H9 (cell line): ENCODE measurements around the gene RPL9. TPM values are rescaled to one million over a fixed set of nuclear protein-coding genes. Genes with fewer than 3 reads are reported as not detected.

ENCODE experiments used
- DNase-seq: peaks from one replicate; pipeline ENCODE4 v3.0.0-alpha.2; 2017
- H2AFZ ChIP-seq: one replicate; pipeline ENCODE4 v1.6.1; 2013; ENCODE audit warnings: mild to moderate bottlenecking, low read length, control low read depth, moderate library complexity
- H2AK5ac ChIP-seq: 2 replicates; pipeline ENCODE4 v1.6.1; 2013; ENCODE audit warnings: low read length, control low read depth, mixed read lengths; ENCODE audit not compliant: insufficient read length
- H2BK120ac ChIP-seq: one replicate; pipeline ENCODE4 v1.6.1; 2013; ENCODE audit warnings: low read depth, mild to moderate bottlenecking, low read length, control low read depth, inconsistent platforms; ENCODE audit not compliant: poor library complexity, severe bottlenecking
- H2BK12ac ChIP-seq: 2 replicates; pipeline ENCODE4 v1.6.1; 2013; ENCODE audit warnings: low read length, control low read depth, mixed read lengths, low read depth; ENCODE audit not compliant: insufficient read length
- H2BK15ac ChIP-seq: 2 replicates; pipeline ENCODE4 v1.6.1; 2013; ENCODE audit warnings: low read depth, low read length, control low read depth
- H2BK20ac ChIP-seq: one replicate; pipeline ENCODE4 v1.6.1; 2013; ENCODE audit warnings: low read depth, mild to moderate bottlenecking, low read length, control low read depth, inconsistent platforms; ENCODE audit not compliant: poor library complexity, severe bottlenecking
- H2BK5ac ChIP-seq: 2 replicates; pipeline ENCODE4 v1.6.1; 2013; ENCODE audit warnings: low read length, control low read depth, mixed read lengths; ENCODE audit not compliant: insufficient read length
- H3K14ac ChIP-seq: 2 replicates; pipeline ENCODE4 v1.6.1; 2013; ENCODE audit warnings: low read length, control low read depth; ENCODE audit not compliant: insufficient read depth
- H3K18ac ChIP-seq: 2 replicates; pipeline ENCODE4 v1.6.1; 2013; ENCODE audit warnings: low read depth, mild to moderate bottlenecking, mixed read lengths, low read length, control low read depth; ENCODE audit not compliant: insufficient read length
- H3K23ac ChIP-seq: 2 replicates; pipeline ENCODE4 v1.6.1; 2013; ENCODE audit warnings: low read length, control low read depth, mixed read lengths, low read depth; ENCODE audit not compliant: insufficient read length
- H3K23me2 ChIP-seq: 2 replicates; pipeline ENCODE4 v1.6.1; 2013; ENCODE audit warnings: low read depth, mild to moderate bottlenecking, mixed read lengths, low read length, control low read depth; ENCODE audit not compliant: insufficient read length, poor library complexity, severe bottlenecking
- H3K27ac ChIP-seq: 2 replicates; pipeline ENCODE4 v1.5.1; 2013; ENCODE audit warnings: low read length, control low read depth, mixed read lengths, low read depth; ENCODE audit not compliant: insufficient read length
- H3K27me3 ChIP-seq: 2 replicates; pipeline ENCODE4 v1.6.1; 2013; ENCODE audit warnings: low read length, control low read depth, inconsistent platforms; ENCODE audit not compliant: insufficient read depth
- H3K4ac ChIP-seq: 2 replicates; pipeline ENCODE4 v1.6.1; 2013; ENCODE audit warnings: low read depth, mild to moderate bottlenecking, control low read depth, inconsistent platforms, low read length, moderate library complexity
- H3K4me1 ChIP-seq: 2 replicates; pipeline ENCODE4 v1.6.1; 2013; ENCODE audit warnings: low read length, control low read depth, inconsistent platforms; ENCODE audit not compliant: insufficient read depth
- H3K4me2 ChIP-seq: 2 replicates; pipeline ENCODE4 v1.6.1; 2013; ENCODE audit warnings: low read length, control low read depth, mixed read lengths; ENCODE audit not compliant: insufficient read length, insufficient read depth
- H3K56ac ChIP-seq: 2 replicates; pipeline ENCODE4 v1.6.1; 2013; ENCODE audit warnings: low read depth, mild to moderate bottlenecking, mixed read lengths, low read length, control low read depth; ENCODE audit not compliant: insufficient read length
- H3K79me1 ChIP-seq: 2 replicates; pipeline ENCODE4 v1.6.1; 2013; ENCODE audit warnings: low read depth, mild to moderate bottlenecking, moderate library complexity, low read length, control low read depth, inconsistent platforms; ENCODE audit not compliant: insufficient read depth, poor library complexity, severe bottlenecking
- H3K79me2 ChIP-seq: 2 replicates; pipeline ENCODE4 v1.6.1; 2013; ENCODE audit warnings: low read length, control low read depth, inconsistent platforms; ENCODE audit not compliant: insufficient read depth
- H3K9ac ChIP-seq: 2 replicates; pipeline ENCODE4 v1.6.1; 2013; ENCODE audit warnings: low read length, control low read depth, mixed read lengths; ENCODE audit not compliant: insufficient read length; ENCODE audit errors: extremely low read depth
- H3K9me3 ChIP-seq: one replicate; pipeline ENCODE4 v1.6.1; 2013; ENCODE audit warnings: low read depth, low read length, inconsistent platforms; ENCODE audit not compliant: control insufficient read depth
- H3T11ph ChIP-seq: one replicate; pipeline ENCODE4 v1.6.1; 2013; ENCODE audit warnings: mild to moderate bottlenecking, low read length, control low read depth, inconsistent platforms
- H4K20me1 ChIP-seq: one replicate; pipeline ENCODE4 v1.6.1; 2013; ENCODE audit not compliant: control insufficient read depth, insufficient read length, insufficient read depth
- H4K5ac ChIP-seq: 2 replicates; pipeline ENCODE4 v1.6.1; 2013; ENCODE audit warnings: low read depth, mild to moderate bottlenecking, mixed read lengths, low read length, control low read depth; ENCODE audit not compliant: insufficient read length
- H4K8ac ChIP-seq: replicated peaks from 2 replicates; pipeline ENCODE4 v1.6.1; 2013; ENCODE audit warnings: low read length, control low read depth, mixed read lengths, low read depth; ENCODE audit not compliant: insufficient read length
- H4K91ac ChIP-seq: 2 replicates; pipeline ENCODE4 v1.6.1; 2013; ENCODE audit warnings: low read depth, mild to moderate bottlenecking, moderate library complexity, mixed read lengths, low read length, control low read depth; ENCODE audit not compliant: insufficient read length
- H3K27ac Mint-ChIP-seq, 3 experiments: 2 replicates in 2 of 3; 3 replicates in 1 of 3; pipeline ENCODE4 v1.8.0; 2020 to 2021; ENCODE audit warnings: mixed read lengths in 3 of 3, mild to moderate bottlenecking in 1 of 3, moderate library complexity in 1 of 3
- H3K27me3 Mint-ChIP-seq: 2 replicates; pipeline ENCODE4 v1.8.0; 2021; ENCODE audit warnings: low read depth, mild to moderate bottlenecking, moderate library complexity, mixed read lengths
- H3K36me3 Mint-ChIP-seq, 3 experiments: 2 replicates in 2 of 3; 3 replicates in 1 of 3; pipeline ENCODE4 v1.8.0; 2020 to 2021; ENCODE audit warnings: low read depth in 3 of 3, mixed read lengths in 3 of 3; ENCODE audit not compliant: insufficient read depth in 1 of 3
- H3K4me1 Mint-ChIP-seq, 2 experiments: 2 replicates each; pipeline ENCODE4 v1.8.0; 2020; ENCODE audit warnings: mixed read lengths in 2 of 2
- H3K4me3 Mint-ChIP-seq, 2 experiments: 2 replicates in 1 of 2; 3 replicates in 1 of 2; pipeline ENCODE4 v1.8.0; 2020 to 2021; ENCODE audit warnings: mild to moderate bottlenecking in 2 of 2, mixed read lengths in 2 of 2, moderate library complexity in 1 of 2
- H3K9me3 Mint-ChIP-seq, 2 experiments: 2 replicates in 1 of 2; 3 replicates in 1 of 2; pipeline ENCODE4 v1.8.0; 2020; ENCODE audit warnings: mild to moderate bottlenecking in 2 of 2, mixed read lengths in 2 of 2, moderate library complexity in 1 of 2
- CTCF ChIP-seq: fragments of 200-600 bp; sonication (generic); conservative IDR thresholded peaks from 3 replicates; pipeline ENCODE4 v1.8.0; 2021; ENCODE audit warnings: antibody characterized with exemption, mild to moderate bottlenecking
- WGBS: extraction: QIAGEN DNeasy Blood & Tissue Kit; methylation state at CpG from one replicate; pipeline ENCODE4 v1.1.7; 2013; ENCODE audit warnings: missing lambda C conversion rate, low lambda C conversion rate, mixed read lengths; ENCODE audit not compliant: insufficient read length; ENCODE audit errors: extremely low coverage; 5-methylcytosine and 5-hydroxymethylcytosine counted together
- total RNA-seq: library from RNA; stranded (reverse); gene quantifications from 2 replicates; pipeline ENCODE4 v1.2.1, GENCODE V29; 2021

Gene RPL9
- total RNA-seq, 1 experiment from 2014 or later = 1,888 TPM

DNA sequence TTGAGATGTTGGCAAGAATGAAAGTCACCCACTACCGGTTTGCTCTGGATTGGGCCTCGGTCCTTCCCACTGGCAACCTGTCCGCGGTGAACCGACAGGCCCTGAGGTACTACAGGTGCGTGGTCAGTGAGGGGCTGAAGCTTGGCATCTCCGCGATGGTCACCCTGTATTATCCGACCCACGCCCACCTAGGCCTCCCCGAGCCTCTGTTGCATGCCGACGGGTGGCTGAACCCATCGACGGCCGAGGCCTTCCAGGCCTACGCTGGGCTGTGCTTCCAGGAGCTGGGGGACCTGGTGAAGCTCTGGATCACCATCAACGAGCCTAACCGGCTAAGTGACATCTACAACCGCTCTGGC, 12.3 kb downstream of the RPL9 start:
- no peak overlapping the region for H2BK120ac ChIP-seq
- no peak overlapping the region for H3K27ac ChIP-seq
- H3K4me1 Mint-ChIP-seq = peaks cover 0 to 3% of the 10 kb centered on the region in 2 experiments; a peak in 1 of 4 replicates
- H3K27me3 ChIP-seq = no peaks in the 10 kb centered on the region
- H3K14ac ChIP-seq = peak overlapping the region; percentile 21; the same call in 1 of the 2 replicates
- no peaks in the 10 kb centered on the region for H3K9me3 Mint-ChIP-seq
- H2BK5ac ChIP-seq = no peak overlapping the region
- no peak overlapping the region for H4K5ac ChIP-seq
- H3K27me3 Mint-ChIP-seq = no peaks in the 10 kb centered on the region
- WGBS = no CpG with 5 or more reads among the region's 20 CpGs
- H3K4me1 ChIP-seq = no peaks in the 10 kb centered on the region
- H3K23ac ChIP-seq = no peak overlapping the region
- H4K8ac ChIP-seq = no peak overlapping the region
- no peaks in the 10 kb centered on the region for H4K20me1 ChIP-seq
- H3K56ac ChIP-seq = no peak overlapping the region
- H3K4me2 ChIP-seq = no peak overlapping the region
- H3K79me1 ChIP-seq = no peaks in the 10 kb centered on the region
- H3K18ac ChIP-seq = peak overlapping the region; percentile 41
- H3K9ac ChIP-seq = no peak overlapping the region
- no peaks in the 10 kb centered on the region for H3K23me2 ChIP-seq
- no peak overlapping the region for H2BK12ac ChIP-seq
- H4K91ac ChIP-seq = no peak overlapping the region
- H3K4me3 Mint-ChIP-seq = peak overlapping the region in 1 of 2 experiments; percentile 66; a peak in 2 of 5 replicates
- no peak for DNase-seq
- no peak overlapping the region for H2BK15ac ChIP-seq
- no peak overlapping the region for H2AFZ ChIP-seq
- H3K36me3 Mint-ChIP-seq = peaks cover 0 to 16% (median 5%) of the 10 kb centered on the region in 3 experiments; a peak in 3 of 7 replicates
- TF ChIP-seq CTCF = no peak
- H3K79me2 ChIP-seq = no peaks in the 10 kb centered on the region
- no peak overlapping the region for H2AK5ac ChIP-seq
- no peak overlapping the region for H3T11ph ChIP-seq
- H3K4ac ChIP-seq = no peak overlapping the region
- H3K27ac Mint-ChIP-seq = peak overlapping the region in 2 of 3 experiments; percentile 18 to 70; a peak in 1 of 7 replicates
- H3K9me3 ChIP-seq = no peaks in the 10 kb centered on the region
- H2BK20ac ChIP-seq = no peak overlapping the region
